K562 (cell line): ENCODE data around the gene RAB40B. TPM values are rescaled to one million over a fixed set of nuclear protein-coding genes. Genes with fewer than 3 reads are reported as not detected.

Experiments used
- PML ChIP-seq: IDR thresholded peaks from 2 replicates; pipeline ENCODE4 v1.6.1; 2012; ENCODE audit warnings: low read length, inconsistent platforms
- ZNF561 ChIP-seq: fragments of 450-650 bp; formaldehyde crosslinking; conservative IDR thresholded peaks from 2 replicates; pipeline ENCODE4 v1.4.0; 2020; ENCODE audit warnings: mild to moderate bottlenecking, moderate library complexity
- polyA plus RNA-seq, 8 experiments: library from polyadenylated mRNA; depleted of rRNA in 4 of 8; stranded (reverse) in 5 of 8; unstranded in 3 of 8; fragments of >200 nt; fragmentation: Nextera tagmentation in 2 of 8; fragmentation: Illumina TruSeq in 1 of 8; extraction: Ambion mirVana in 2 of 8; extraction: Trizol in 1 of 8; gene quantifications; 2 replicates each; pipeline versions ENCODE4 v1.2.1 to v1.2.3, GENCODE V29; 2011 to 2014; ENCODE audit warnings: inconsistent platforms in 1 of 8, missing spikeins in 1 of 8
- total RNA-seq, 7 experiments: library from RNA; depleted of rRNA in 6 of 7; stranded (reverse); fragments of >200 nt in 6 of 7; fragmentation: Illumina TruSeq in 2 of 7; extraction: Trizol in 2 of 7; gene quantifications; 2 replicates each; pipeline versions ENCODE4 v1.2.1 to v1.2.3, GENCODE V29; 2011 to 2021; ENCODE audit warnings: low replicate concordance in 1 of 7
- TF ChIP-seq, protein P1 (sequence below), 2 experiments: fragments of 450-650 bp in 1 of 2; sonication (generic) in 1 of 2; formaldehyde crosslinking in 1 of 2; IDR thresholded peaks; 2 replicates each; pipeline versions ENCODE4 v1.7.1 to v1.9.0; 2016 to 2022; ENCODE audit warnings: inconsistent platforms in 1 of 2, mild to moderate bottlenecking in 1 of 2, missing genetic modification reagents in 1 of 2
- TF ChIP-seq, protein P2 (sequence below): sonication (generic); formaldehyde crosslinking; IDR thresholded peaks from 2 replicates; pipeline ENCODE4 v1.8.0; 2023; ENCODE audit warnings: mild to moderate bottlenecking, missing genetic modification reagents

Gene RAB40B
- total and polyA plus RNA-seq, 9 of the 15 experiments (the other 6 are each of a cell fraction or from before 2014, with no cell fraction given) = 0.13 to 4.6 (median 1.4) TPM

DNA sequence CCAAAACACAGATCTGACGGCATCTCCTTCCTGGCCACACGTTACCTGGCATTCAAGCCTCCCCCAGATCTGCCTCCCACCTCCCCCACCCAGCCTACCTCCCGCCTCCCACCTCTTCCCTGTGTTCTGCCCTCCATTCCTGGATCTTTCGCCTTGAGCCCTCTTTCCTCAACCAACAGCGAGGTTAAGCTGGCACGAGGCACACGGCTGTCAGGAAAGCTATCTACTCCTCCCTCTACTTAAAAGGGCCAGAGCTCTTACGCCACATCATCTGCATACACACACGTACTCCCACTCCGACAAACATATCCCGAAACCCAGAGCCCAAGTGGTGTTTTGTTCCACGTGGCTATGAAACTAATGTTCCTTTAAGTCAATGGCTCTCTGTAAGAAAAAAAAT lies 68.3 kb downstream of the RAB40B start (continued):
- TF ChIP-seq, protein P1, sequence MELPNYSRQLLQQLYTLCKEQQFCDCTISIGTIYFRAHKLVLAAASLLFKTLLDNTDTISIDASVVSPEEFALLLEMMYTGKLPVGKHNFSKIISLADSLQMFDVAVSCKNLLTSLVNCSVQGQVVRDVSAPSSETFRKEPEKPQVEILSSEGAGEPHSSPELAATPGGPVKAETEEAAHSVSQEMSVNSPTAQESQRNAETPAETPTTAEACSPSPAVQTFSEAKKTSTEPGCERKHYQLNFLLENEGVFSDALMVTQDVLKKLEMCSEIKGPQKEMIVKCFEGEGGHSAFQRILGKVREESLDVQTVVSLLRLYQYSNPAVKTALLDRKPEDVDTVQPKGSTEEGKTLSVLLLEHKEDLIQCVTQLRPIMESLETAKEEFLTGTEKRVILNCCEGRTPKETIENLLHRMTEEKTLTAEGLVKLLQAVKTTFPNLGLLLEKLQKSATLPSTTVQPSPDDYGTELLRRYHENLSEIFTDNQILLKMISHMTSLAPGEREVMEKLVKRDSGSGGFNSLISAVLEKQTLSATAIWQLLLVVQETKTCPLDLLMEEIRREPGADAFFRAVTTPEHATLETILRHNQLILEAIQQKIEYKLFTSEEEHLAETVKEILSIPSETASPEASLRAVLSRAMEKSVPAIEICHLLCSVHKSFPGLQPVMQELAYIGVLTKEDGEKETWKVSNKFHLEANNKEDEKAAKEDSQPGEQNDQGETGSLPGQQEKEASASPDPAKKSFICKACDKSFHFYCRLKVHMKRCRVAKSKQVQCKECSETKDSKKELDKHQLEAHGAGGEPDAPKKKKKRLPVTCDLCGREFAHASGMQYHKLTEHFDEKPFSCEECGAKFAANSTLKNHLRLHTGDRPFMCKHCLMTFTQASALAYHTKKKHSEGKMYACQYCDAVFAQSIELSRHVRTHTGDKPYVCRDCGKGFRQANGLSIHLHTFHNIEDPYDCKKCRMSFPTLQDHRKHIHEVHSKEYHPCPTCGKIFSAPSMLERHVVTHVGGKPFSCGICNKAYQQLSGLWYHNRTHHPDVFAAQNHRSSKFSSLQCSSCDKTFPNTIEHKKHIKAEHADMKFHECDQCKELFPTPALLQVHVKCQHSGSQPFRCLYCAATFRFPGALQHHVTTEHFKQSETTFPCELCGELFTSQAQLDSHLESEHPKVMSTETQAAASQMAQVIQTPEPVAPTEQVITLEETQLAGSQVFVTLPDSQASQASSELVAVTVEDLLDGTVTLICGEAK (IDR thresholded peaks at IDR 0.05) = no peak
- TF ChIP-seq, protein P1 (CRISPR knock-in tag; IDR thresholded peaks at IDR 0.05) = no peak
- TF ChIP-seq, protein P2, sequence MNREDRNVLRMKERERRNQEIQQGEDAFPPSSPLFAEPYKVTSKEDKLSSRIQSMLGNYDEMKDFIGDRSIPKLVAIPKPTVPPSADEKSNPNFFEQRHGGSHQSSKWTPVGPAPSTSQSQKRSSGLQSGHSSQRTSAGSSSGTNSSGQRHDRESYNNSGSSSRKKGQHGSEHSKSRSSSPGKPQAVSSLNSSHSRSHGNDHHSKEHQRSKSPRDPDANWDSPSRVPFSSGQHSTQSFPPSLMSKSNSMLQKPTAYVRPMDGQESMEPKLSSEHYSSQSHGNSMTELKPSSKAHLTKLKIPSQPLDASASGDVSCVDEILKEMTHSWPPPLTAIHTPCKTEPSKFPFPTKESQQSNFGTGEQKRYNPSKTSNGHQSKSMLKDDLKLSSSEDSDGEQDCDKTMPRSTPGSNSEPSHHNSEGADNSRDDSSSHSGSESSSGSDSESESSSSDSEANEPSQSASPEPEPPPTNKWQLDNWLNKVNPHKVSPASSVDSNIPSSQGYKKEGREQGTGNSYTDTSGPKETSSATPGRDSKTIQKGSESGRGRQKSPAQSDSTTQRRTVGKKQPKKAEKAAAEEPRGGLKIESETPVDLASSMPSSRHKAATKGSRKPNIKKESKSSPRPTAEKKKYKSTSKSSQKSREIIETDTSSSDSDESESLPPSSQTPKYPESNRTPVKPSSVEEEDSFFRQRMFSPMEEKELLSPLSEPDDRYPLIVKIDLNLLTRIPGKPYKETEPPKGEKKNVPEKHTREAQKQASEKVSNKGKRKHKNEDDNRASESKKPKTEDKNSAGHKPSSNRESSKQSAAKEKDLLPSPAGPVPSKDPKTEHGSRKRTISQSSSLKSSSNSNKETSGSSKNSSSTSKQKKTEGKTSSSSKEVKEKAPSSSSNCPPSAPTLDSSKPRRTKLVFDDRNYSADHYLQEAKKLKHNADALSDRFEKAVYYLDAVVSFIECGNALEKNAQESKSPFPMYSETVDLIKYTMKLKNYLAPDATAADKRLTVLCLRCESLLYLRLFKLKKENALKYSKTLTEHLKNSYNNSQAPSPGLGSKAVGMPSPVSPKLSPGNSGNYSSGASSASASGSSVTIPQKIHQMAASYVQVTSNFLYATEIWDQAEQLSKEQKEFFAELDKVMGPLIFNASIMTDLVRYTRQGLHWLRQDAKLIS = no peak
- TF ChIP-seq ZNF561 (CRISPR knock-in tag) = no peak
- TF ChIP-seq PML = no peak
